ENCODE results near the gene DSC1. TPM values are rescaled to one million over a fixed set of nuclear protein-coding genes. Genes with fewer than 3 reads are reported as not detected.

DSC1 gene
- total RNA-seq, 4 donors from 2014 or later: not detected

DNA sequence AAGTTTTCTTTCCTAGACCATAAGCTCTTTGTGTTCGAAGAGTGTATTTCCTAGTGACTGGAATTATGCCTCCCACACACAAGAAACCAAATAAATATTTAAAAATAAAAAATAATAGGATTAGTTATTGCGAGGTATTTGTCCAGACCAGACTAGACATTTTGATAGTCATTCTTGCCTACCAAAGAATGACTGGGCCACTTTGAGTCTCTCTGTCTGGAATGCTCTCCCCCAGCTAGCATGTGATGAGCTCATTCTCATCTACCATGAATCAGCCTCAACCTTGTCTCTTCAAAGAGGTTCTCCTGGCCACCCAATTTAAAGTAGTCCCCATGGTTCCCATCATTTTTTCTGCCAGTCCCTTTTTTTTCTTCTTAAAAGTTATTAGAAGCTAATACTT is 13.9 kb upstream of the DSC1 start:
- Histone ChIP-seq H3K27ac (no peak overlapping the region), H3K4me3 (no peak overlapping the region), H3K27me3 (no peaks in the 10 kb centered on the region), H3K9me3 (peaks cover 0 to 5% (median 2%) of the 10 kb centered on the region in 3 donors), H3K4me1 (no peaks in the 10 kb centered on the region), H3K36me3 (no peaks in the 10 kb centered on the region)
- WGBS, 2 donors (ENCODE audit: low coverage in 1 of 2): 83 to 86% methylated on average over 2 of the region's 2 CpGs
- TF ChIP-seq POLR2A (IDR thresholded peaks at IDR 0.05): no peak
- TF ChIP-seq EP300 (IDR thresholded peaks at IDR 0.05): no peak
- TF ChIP-seq POLR2AphosphoS5 (IDR thresholded peaks at IDR 0.05): no peak
- TF ChIP-seq, protein P1, sequence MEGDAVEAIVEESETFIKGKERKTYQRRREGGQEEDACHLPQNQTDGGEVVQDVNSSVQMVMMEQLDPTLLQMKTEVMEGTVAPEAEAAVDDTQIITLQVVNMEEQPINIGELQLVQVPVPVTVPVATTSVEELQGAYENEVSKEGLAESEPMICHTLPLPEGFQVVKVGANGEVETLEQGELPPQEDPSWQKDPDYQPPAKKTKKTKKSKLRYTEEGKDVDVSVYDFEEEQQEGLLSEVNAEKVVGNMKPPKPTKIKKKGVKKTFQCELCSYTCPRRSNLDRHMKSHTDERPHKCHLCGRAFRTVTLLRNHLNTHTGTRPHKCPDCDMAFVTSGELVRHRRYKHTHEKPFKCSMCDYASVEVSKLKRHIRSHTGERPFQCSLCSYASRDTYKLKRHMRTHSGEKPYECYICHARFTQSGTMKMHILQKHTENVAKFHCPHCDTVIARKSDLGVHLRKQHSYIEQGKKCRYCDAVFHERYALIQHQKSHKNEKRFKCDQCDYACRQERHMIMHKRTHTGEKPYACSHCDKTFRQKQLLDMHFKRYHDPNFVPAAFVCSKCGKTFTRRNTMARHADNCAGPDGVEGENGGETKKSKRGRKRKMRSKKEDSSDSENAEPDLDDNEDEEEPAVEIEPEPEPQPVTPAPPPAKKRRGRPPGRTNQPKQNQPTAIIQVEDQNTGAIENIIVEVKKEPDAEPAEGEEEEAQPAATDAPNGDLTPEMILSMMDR (IDR thresholded peaks at IDR 0.05): no peak
- no peak for ATAC-seq

DNA sequence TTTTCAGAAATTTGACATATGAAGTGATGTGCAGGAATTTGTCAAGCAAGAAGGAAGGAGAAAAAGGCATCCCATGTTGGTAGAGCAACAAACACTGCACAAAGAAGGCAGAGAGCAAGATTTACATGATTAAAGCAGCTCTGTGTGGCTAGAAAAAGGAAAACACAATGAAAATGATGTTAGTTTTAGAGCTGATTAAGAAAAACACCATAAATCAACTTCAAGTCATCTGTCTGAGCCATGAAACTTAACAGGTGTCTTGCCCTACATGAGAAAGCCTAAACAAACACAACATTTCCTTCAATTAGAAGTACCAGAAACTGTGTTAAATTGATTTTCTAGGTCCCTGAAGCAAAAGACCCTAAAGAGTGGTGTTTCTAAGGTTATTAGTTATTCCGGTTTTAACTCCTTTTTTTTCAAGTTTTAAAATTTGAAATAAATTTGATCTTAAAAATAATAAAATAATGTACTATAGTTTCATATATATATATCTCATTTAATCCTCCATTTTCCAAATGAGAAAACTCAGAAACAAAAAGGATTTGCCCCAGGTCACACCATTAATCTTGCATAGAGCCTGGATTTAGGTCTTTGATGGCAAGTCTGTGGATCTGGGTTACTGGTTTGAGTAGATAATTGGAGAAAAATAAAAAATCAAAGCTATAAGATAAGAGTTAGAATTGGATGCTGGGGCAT is 8.6 kb upstream of the DSC1 start:
- no peaks in the 10 kb centered on the region for H3K4me1 ChIP-seq
- ATAC-seq: no peak
- no peaks in the 10 kb centered on the region for H3K27me3 ChIP-seq
- no peak for TF ChIP-seq POLR2AphosphoS5 (IDR thresholded peaks at IDR 0.05)
- no peak for TF ChIP-seq POLR2A (IDR thresholded peaks at IDR 0.05)
- no peak for TF ChIP-seq EP300 (IDR thresholded peaks at IDR 0.05)
- TF ChIP-seq, protein P1 (IDR thresholded peaks at IDR 0.05): no peak
- H3K27ac ChIP-seq: no peak overlapping the region
- no peaks in the 10 kb centered on the region for H3K36me3 ChIP-seq
- WGBS, 2 donors (ENCODE audit: low coverage in 1 of 2): 65 to 69% methylated on average over 1 of the region's 1 CpG
- H3K9me3 ChIP-seq: no peaks in the 10 kb centered on the region
- H3K4me3 ChIP-seq: no peak overlapping the region

DNA sequence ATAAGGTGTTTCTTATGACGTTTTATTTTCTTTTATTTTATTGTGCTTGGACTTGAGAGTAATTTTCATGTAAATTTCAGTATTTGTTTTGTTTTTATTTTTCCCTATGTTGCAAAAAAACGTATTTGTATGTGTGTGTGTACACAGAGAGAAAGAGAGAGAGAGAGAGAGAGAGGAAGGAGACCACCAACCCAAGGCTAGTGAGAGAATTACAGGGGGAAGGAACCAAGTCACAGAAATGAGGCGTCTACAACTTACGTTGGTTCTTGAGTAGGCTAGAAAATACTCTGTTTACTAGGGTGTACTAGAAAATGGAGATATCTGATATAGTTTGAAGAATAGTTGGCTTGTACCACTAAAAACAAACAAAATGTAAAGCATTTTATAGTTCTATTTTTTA is 7.7 kb upstream of the DSC1 start:
- WGBS, 2 donors (ENCODE audit: low coverage in 1 of 2): 61 to 85% methylated on average over 3 to 4 of the region's 4 CpGs
- no peaks in the 10 kb centered on the region for H3K4me1 ChIP-seq
- H3K27ac ChIP-seq: no peak overlapping the region

DNA sequence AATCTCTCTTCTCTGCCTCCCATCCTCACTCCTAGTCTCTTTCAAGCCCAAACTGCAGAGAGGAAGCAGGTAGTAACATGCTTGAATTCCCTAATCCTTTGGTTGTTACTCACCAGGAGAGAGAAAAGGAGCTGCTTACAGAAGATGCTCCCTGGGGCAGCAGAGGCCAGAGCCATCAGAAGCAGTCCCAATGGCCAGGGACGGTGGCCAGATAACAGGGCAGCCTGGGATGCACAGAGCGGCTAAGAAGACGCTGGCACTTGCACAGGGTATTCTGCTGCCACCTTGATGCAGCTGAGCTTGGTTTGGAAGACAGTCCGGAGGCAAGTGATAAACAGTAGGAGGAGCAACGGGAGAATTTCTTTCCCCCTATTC is 250 bp downstream of the DSC1 start:
- H3K36me3 ChIP-seq: no peaks in the 10 kb centered on the region
- TF ChIP-seq EP300 (IDR thresholded peaks at IDR 0.05) (no peak), POLR2A (IDR thresholded peaks at IDR 0.05) (no peak), POLR2AphosphoS5 (IDR thresholded peaks at IDR 0.05) (no peak)
- TF ChIP-seq, protein P1 (IDR thresholded peaks at IDR 0.05): no peak
- no peaks in the 10 kb centered on the region for H3K4me1 ChIP-seq
- no peaks in the 10 kb centered on the region for H3K9me3 ChIP-seq
- ATAC-seq: no peak
- H3K27me3 ChIP-seq: no peaks in the 10 kb centered on the region
- H3K4me3 ChIP-seq: no peak overlapping the region
- H3K27ac ChIP-seq: no peak overlapping the region
- 67 to 73% methylated on average over 1 to 5 of the region's 5 CpGs for WGBS, 2 donors (ENCODE audit: low coverage in 1 of 2)

More for the DNA sequence above, 7.7 kb upstream of the DSC1 start:
- no peak for TF ChIP-seq POLR2AphosphoS5 (IDR thresholded peaks at IDR 0.05)
- no peak for TF ChIP-seq POLR2A (IDR thresholded peaks at IDR 0.05)
- no peak for TF ChIP-seq EP300 (IDR thresholded peaks at IDR 0.05)
- TF ChIP-seq, protein P1 (IDR thresholded peaks at IDR 0.05): no peak
- Histone ChIP-seq H3K9me3 (no peaks in the 10 kb centered on the region), H3K36me3 (no peaks in the 10 kb centered on the region), H3K27me3 (no peaks in the 10 kb centered on the region), H3K4me3 (no peak overlapping the region)
- ATAC-seq: no peak

DNA sequence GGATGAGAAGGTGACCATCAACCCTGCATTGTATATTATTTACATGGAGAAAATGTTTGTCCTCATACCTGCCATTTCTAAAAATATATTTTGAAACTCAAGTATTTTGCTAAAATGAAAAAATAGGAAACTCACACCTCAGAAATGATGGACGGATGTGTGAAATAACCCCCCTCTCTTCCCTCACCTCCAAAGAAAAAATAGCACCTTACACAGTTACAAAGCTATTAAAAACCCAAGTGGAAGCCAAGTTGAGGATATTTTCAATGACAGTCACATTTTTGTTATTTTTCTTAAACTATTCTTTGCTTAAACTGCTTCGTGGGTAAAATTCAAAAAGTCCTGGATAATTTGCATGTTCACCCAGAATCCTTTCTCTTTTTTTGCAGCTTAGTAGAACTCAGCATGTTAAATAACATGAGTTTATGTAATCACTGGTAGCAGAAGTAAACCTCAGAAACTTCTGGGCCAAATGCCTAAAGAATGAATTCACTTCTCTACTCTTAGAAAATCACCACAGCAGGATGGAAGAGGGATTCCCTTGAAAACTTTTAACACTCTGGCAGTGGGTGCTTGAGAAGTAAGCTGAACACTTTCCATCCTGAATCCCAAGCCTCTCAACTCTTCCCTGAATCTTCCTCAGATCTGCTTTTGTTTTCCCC is 768 bp downstream of the DSC1 start:
- Histone ChIP-seq H3K36me3 (no peaks in the 10 kb centered on the region), H3K27ac (no peak overlapping the region), H3K4me1 (no peaks in the 10 kb centered on the region), H3K9me3 (no peaks in the 10 kb centered on the region), H3K27me3 (no peaks in the 10 kb centered on the region), H3K4me3 (no peak overlapping the region)
- WGBS, 2 donors (ENCODE audit: low coverage in 1 of 2): 56 to 61% methylated on average over 2 of the region's 2 CpGs
- ATAC-seq: no peak
- no peak for TF ChIP-seq EP300 (IDR thresholded peaks at IDR 0.05)
- no peak for TF ChIP-seq POLR2AphosphoS5 (IDR thresholded peaks at IDR 0.05)
- no peak for TF ChIP-seq POLR2A (IDR thresholded peaks at IDR 0.05)
- TF ChIP-seq, protein P1 (IDR thresholded peaks at IDR 0.05): no peak
